ENCODE measurements around the gene HRK.

DNA sequence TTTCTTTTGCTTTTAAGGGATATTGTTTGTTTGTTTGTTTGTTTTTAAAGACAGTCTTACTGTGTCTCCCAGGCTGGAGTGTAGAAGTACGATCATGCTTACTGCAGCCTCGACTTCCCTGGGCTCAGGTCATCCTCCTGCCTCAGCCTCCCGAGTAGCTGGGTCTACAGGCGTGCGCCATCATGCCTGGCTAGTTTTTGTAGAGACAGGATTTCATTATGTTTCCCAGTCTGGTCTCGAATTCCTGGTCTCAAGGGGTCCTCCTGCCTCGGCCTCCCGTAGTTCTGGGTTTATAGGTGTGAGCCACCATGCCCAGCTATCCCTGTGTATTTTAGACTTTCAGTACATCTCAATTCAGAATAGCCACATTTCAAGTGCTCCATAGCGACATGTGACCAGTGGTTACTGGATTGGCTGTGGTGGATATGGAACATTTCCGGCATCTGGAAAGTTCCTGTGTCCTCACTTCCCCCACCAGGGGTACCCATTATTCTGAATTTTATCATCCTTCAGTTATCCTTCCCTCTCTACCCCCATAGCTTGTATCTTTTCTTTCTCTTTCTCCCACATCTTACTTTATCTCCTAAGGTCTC, 61.1 kb downstream of the HRK start:
- TF ChIP-seq FOXK2 (IDR thresholded peaks at IDR 0.05): no peak
- TF ChIP-seq SP1 (IDR thresholded peaks at IDR 0.05): no peak
- no peak for TF ChIP-seq HDGF (IDR thresholded peaks at IDR 0.05; ENCODE audit: borderline replicate concordance)
- no peak for TF ChIP-seq BHLHE40 (IDR thresholded peaks at IDR 0.05; ENCODE audit: borderline replicate concordance)
- TF ChIP-seq FOXA1 (IDR thresholded peaks at IDR 0.05): no peak
- TF ChIP-seq SUZ12 (IDR thresholded peaks at IDR 0.05): no peak
- TF ChIP-seq, protein P1, sequence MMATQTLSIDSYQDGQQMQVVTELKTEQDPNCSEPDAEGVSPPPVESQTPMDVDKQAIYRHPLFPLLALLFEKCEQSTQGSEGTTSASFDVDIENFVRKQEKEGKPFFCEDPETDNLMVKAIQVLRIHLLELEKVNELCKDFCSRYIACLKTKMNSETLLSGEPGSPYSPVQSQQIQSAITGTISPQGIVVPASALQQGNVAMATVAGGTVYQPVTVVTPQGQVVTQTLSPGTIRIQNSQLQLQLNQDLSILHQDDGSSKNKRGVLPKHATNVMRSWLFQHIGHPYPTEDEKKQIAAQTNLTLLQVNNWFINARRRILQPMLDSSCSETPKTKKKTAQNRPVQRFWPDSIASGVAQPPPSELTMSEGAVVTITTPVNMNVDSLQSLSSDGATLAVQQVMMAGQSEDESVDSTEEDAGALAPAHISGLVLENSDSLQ (IDR thresholded peaks at IDR 0.05): no peak
- TF ChIP-seq ARNT (IDR thresholded peaks at IDR 0.05): no peak
- no peak for TF ChIP-seq TARDBP (IDR thresholded peaks at IDR 0.05)
